Stimulated activated CD8-positive, alpha-beta memory T cell treated with anti-CD3 and anti-CD28 coated beads, Interleukin-4, amount 100 ng/mL, for 4 hours (primary cell): Measurements from ENCODE around the gene TLCD5.
A peak's percentile ranks its signal among the peaks of the same experiment; 100 is the strongest.

Experiments used
- DNase-seq, 2 donors: peaks; one replicate each; pipeline ENCODE4 v3.0.0-alpha.2; 2020; ENCODE audit warnings: low read depth in 2 of 2, low spot score in 1 of 2

The TLCD5 gene

GRCh38 chr11:120336641-120337354 lies 11.7 kb downstream of the TLCD5 start:
- DNase-seq: no peak

- DNase-seq: no peak
Measured at GRCh38 chr11:120337355-120338106, 12.4 kb downstream of the TLCD5 start.

- no peak for DNase-seq
Measured at GRCh38 chr11:120338107-120338933, 13.2 kb downstream of the TLCD5 start.

GRCh38 chr11:120339394-120339890 lies 14.3 kb downstream of the TLCD5 start:
- no peak for DNase-seq

GRCh38 chr11:120340529-120340928 lies 15.4 kb downstream of the TLCD5 start:
- no peak for DNase-seq

GRCh38 chr11:120342226-120342625 lies 17.1 kb downstream of the TLCD5 start:
- no peak for DNase-seq

- no peak for DNase-seq
Measured at GRCh38 chr11:120342678-120343077, 17.6 kb downstream of the TLCD5 start.

- no peak for DNase-seq
Measured at GRCh38 chr11:120343429-120343828, 18.3 kb downstream of the TLCD5 start.

- peak in 1 of 2 donors; percentile 15 for DNase-seq
Measured at GRCh38 chr11:120344302-120345004, 19.4 kb downstream of the TLCD5 start.

- no peak for DNase-seq
Measured at GRCh38 chr11:120346233-120346632, 21.1 kb downstream of the TLCD5 start.

- no peak for DNase-seq
Measured at GRCh38 chr11:120350637-120351036, 25.5 kb downstream of the TLCD5 start.

GRCh38 chr11:120352405-120352804 lies 27.3 kb downstream of the TLCD5 start:
- no peak for DNase-seq

- no peak for DNase-seq
Measured at GRCh38 chr11:120354068-120354467, 29.0 kb downstream of the TLCD5 start.

- no peak for DNase-seq
Measured at GRCh38 chr11:120354779-120355178, 29.7 kb downstream of the TLCD5 start.

GRCh38 chr11:120357620-120358019 lies 32.5 kb downstream of the TLCD5 start:
- no peak for DNase-seq

- no peak for DNase-seq
Measured at GRCh38 chr11:120358729-120359128, 33.6 kb downstream of the TLCD5 start.

GRCh38 chr11:120363436-120363835 lies 38.3 kb downstream of the TLCD5 start:
- DNase-seq: no peak

GRCh38 chr11:120365512-120365911 lies 40.4 kb downstream of the TLCD5 start:
- no peak for DNase-seq

GRCh38 chr11:120372296-120372695 lies 47.2 kb downstream of the TLCD5 start:
- no peak for DNase-seq

- DNase-seq: no peak
Measured at GRCh38 chr11:120375076-120375475, 50.0 kb downstream of the TLCD5 start.
